Measurements from ENCODE around the gene PLAAT1.

DNA sequence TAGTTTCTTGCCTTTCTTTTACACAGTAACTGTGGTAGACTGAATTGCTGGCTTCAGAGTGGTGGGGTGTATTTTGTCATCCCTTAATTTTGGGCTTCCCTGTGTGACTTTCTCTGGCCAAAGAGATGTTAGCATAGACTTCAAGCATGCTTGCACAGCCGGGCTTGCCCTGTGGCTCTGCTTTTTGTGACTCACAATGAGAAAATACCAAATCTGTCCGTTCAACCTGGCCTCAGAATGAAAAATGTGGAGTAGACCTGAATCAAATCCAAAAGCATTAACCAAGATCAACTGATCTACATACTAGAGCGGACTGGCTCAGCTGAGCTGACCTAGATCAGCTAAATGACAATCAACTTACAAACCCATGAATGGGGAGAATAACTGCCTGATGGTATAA is 51.4 kb downstream of the PLAAT1 start:
- TF ChIP-seq, protein P1, sequence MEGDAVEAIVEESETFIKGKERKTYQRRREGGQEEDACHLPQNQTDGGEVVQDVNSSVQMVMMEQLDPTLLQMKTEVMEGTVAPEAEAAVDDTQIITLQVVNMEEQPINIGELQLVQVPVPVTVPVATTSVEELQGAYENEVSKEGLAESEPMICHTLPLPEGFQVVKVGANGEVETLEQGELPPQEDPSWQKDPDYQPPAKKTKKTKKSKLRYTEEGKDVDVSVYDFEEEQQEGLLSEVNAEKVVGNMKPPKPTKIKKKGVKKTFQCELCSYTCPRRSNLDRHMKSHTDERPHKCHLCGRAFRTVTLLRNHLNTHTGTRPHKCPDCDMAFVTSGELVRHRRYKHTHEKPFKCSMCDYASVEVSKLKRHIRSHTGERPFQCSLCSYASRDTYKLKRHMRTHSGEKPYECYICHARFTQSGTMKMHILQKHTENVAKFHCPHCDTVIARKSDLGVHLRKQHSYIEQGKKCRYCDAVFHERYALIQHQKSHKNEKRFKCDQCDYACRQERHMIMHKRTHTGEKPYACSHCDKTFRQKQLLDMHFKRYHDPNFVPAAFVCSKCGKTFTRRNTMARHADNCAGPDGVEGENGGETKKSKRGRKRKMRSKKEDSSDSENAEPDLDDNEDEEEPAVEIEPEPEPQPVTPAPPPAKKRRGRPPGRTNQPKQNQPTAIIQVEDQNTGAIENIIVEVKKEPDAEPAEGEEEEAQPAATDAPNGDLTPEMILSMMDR (IDR thresholded peaks at IDR 0.05; ENCODE audit: low read length) = no peak
- no peak for TF ChIP-seq EZH2 (IDR thresholded peaks at IDR 0.05; ENCODE audit: borderline replicate concordance, low read length)
